CD4-positive, alpha-beta T cell treated with Interferon alpha-2 for 1 hour (primary cell): ENCODE measurements around the gene CNNM3.
"Not testable (repeated sequence)": the region's sequence is repeated elsewhere in the genome, so short reads cannot be mapped to it uniquely, and the experiment has no call there.

Experiments used
- DNase-seq, 2 donors: peaks; one replicate each; pipeline ENCODE4 v3.0.0-alpha.2; 2020 to 2022

The CNNM3 gene

GRCh38 chr2:96816127-96816835, at the start of gene CNNM3:
CNNM3 (plus strand) TSS chr2:96816268; CDS start chr2:96816278, 10 bp downstream.
- peak; percentile 93 to 96 for DNase-seq

- DNase-seq = no peak
These were observed 48.8 kb upstream of the CNNM3 start for GRCh38 chr2:96767135-96767871.

GRCh38 chr2:96768083-96768561, 47.9 kb upstream of the CNNM3 start:
- DNase-seq = no peak

GRCh38 chr2:96769814-96770213, 46.3 kb upstream of the CNNM3 start:
- no peak for DNase-seq

GRCh38 chr2:96770442-96771202, 45.4 kb upstream of the CNNM3 start:
- DNase-seq = no peak

GRCh38 chr2:96771796-96772618, 44.1 kb upstream of the CNNM3 start:
- DNase-seq = no peak

- peak in 1 of 2 donors; percentile 32 for DNase-seq
These were observed 43.0 kb upstream of the CNNM3 start for GRCh38 chr2:96772903-96773671.

- peak; percentile 61 to 82 for DNase-seq
These were observed 42.1 kb upstream of the CNNM3 start for GRCh38 chr2:96773922-96774321.

- DNase-seq = no peak
These were observed 40.9 kb upstream of the CNNM3 start for GRCh38 chr2:96775160-96775559.

GRCh38 chr2:96783388-96783787, 32.7 kb upstream of the CNNM3 start:
- DNase-seq = no peak

- no peak for DNase-seq
These were observed 28.7 kb upstream of the CNNM3 start for GRCh38 chr2:96787411-96787810.

GRCh38 chr2:96788442-96789244, 27.4 kb upstream of the CNNM3 start:
- no peak for DNase-seq

- DNase-seq = no peak
These were observed 26.8 kb upstream of the CNNM3 start for GRCh38 chr2:96789245-96789617.

GRCh38 chr2:96792772-96793749, 23.0 kb upstream of the CNNM3 start:
- DNase-seq = no peak

GRCh38 chr2:96795076-96795475, 21.0 kb upstream of the CNNM3 start:
- no peak for DNase-seq

- not testable (repeated sequence) for DNase-seq
These were observed 19.6 kb upstream of the CNNM3 start for GRCh38 chr2:96796497-96796896.

- DNase-seq = no peak
These were observed 18.9 kb upstream of the CNNM3 start for GRCh38 chr2:96797066-96797625.

- no peak for DNase-seq
These were observed 17.1 kb upstream of the CNNM3 start for GRCh38 chr2:96798733-96799622.
